ENCODE results near the gene CLDN20.
"Not testable (repeated sequence)": the region's sequence is repeated elsewhere in the genome, so short reads cannot be mapped to it uniquely, and the experiment has no call there.

CLDN20 gene

GRCh38 chr6:155246825-155247224 is 17.0 kb upstream of the CLDN20 start:
- DNase-seq = no peak

GRCh38 chr6:155247618-155248007 is 16.2 kb upstream of the CLDN20 start:
- DNase-seq = no peak

- peak; percentile 10 for DNase-seq
Measured at GRCh38 chr6:155248008-155249001, 15.5 kb upstream of the CLDN20 start.

- DNase-seq = no peak
Measured at GRCh38 chr6:155250701-155251381, 13.0 kb upstream of the CLDN20 start.

- DNase-seq = no peak
Measured at GRCh38 chr6:155252581-155252980, 11.2 kb upstream of the CLDN20 start.

GRCh38 chr6:155253337-155253736 is 10.5 kb upstream of the CLDN20 start:
- no peak for DNase-seq

GRCh38 chr6:155254139-155254538 is 9.7 kb upstream of the CLDN20 start:
- DNase-seq = no peak

GRCh38 chr6:155256122-155256795 is 7.6 kb upstream of the CLDN20 start:
- DNase-seq = no peak

- DNase-seq = no peak
Measured at GRCh38 chr6:155257796-155258195, 6.0 kb upstream of the CLDN20 start.

GRCh38 chr6:155259204-155259603 is 4.6 kb upstream of the CLDN20 start:
- DNase-seq = no peak

GRCh38 chr6:155259897-155260296 is 3.9 kb upstream of the CLDN20 start:
- DNase-seq = no peak

- no peak for DNase-seq
Measured at GRCh38 chr6:155260686-155261085, 3.1 kb upstream of the CLDN20 start.

- DNase-seq = no peak
Measured at GRCh38 chr6:155261111-155261900, 2.5 kb upstream of the CLDN20 start.

GRCh38 chr6:155262655-155263054 is 1.2 kb upstream of the CLDN20 start:
- no peak for DNase-seq

GRCh38 chr6:155264693-155265320 is 994 bp downstream of the CLDN20 start:
- DNase-seq = no peak

- no peak for DNase-seq
Measured at GRCh38 chr6:155265843-155266535, 2.2 kb downstream of the CLDN20 start.

- DNase-seq = no peak
Measured at GRCh38 chr6:155267411-155267810, 3.6 kb downstream of the CLDN20 start.

- not testable (repeated sequence) for DNase-seq
Measured at GRCh38 chr6:155268088-155268867, 4.5 kb downstream of the CLDN20 start.

- DNase-seq = no peak
Measured at GRCh38 chr6:155269765-155270164, 6.0 kb downstream of the CLDN20 start.

- no peak for DNase-seq
Measured at GRCh38 chr6:155270561-155271091, 6.8 kb downstream of the CLDN20 start.

Measured in activated T-cell treated with anti-CD3 and anti-CD28 coated beads for 4 hours (primary cell).